GM18498 (cell line): Measurements from ENCODE around the gene BRK1.
"Not testable (repeated sequence)": the region's sequence is repeated elsewhere in the genome, so short reads cannot be mapped to it uniquely, and the experiment has no call there.

Experiments used
- ATAC-seq: cut with Tn5 transposase; IDR thresholded peaks from one replicate; pipeline ENCODE4 v1.9.1; 2021; ENCODE audit warnings: mild to moderate bottlenecking, moderate library complexity; ENCODE audit not compliant: unreplicated experiment

Gene BRK1

DNA sequence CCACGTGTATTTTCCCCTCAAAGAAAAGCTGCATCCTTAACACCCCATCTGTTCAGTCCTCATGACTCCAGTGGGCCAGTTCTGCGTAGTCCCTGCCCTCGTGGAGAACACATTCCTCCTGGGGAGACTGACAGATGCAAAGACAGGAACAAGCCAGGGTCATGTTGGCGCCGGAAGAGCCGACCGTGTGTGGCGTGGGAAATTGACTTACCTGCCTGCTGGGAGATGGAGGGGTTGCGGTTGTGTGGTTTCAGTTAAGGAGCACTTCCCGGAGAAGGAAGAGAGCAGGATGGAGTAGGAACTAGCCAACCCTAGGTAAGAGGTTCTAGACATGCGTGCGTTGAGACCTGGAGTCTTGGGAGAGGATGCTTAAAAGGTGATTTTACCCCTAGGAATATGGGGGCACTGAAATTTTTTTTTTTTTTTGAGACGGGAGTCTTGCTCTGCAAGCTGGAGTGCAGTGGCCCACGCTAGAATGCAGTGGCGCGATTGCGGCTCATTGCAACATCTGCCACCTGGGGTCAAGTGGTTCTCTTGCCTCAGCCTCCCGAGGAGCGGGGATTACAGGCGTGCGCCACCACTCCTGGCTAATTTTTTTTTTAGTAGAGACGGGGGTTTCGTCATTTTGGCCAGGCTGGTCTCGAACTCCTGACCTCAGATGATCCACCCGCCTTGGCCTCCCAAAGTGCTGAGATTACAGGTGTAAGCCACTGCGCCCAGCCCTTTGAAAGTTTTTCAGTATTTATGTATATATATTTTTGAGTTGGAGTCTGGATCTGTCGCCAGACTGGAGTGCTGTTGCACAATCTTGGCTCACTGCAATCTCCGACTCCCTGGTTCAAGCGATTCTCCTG lies 27.5 kb downstream of the BRK1 start:
- no peak for ATAC-seq

DNA sequence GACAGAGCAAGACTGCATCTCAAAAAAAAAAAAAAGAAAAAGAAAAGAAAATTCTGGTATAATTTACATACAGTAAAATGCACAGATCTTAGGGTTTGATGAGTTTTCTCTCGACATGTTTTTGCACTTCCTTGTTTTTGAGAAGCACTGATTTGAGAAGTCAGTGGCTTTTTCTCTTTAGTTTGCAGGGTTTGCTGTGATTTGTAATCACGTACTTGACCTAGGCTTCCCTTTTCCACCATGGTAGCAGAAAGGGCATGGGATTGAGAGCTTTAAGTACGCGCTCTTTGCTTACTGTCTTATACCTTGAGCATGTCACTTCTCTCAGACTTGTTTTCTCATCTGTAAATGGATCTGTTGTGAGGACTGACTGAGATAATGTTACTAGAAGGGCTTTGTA lies 30.2 kb downstream of the BRK1 start:
- no peak for ATAC-seq

DNA sequence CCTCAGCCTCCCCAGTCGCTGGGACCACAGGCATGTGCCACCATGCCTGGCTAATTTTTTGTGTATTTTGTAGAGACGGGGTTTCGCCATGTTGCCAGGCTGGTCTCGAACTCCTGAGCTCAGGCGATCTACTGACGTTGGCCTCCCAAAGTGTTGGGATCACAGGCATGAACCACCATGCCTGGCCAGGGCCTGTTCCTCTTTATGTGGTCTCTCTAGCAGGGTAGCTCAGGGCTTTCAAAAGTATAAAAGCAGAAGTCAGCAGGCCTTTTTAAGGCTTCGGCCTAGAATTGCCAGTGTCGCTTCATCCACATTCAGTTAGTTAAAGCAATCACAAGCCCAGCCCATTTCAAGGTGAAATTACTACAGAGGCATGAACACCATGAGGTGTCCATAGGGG lies 33.8 kb downstream of the BRK1 start:
- ATAC-seq = no peak

DNA sequence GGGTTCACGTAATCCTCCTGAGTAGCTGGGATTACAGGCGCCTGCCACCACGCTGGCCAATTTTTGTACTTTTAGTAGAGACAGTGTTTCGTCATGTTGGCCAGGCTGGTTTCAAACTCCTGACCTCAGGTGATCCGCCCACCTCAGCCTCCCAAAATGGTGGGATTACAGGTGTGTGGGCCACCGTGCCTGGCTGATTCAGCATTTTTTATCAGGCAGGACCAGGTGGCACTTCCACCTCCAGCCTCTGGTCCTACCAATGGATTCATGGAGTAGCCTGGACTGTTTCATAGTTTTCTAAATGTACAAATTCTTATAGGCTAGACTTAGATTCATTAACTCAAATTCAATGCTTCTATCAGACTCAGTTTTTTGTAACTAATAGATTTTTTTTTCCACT lies 35.5 kb downstream of the BRK1 start:
- no peak for ATAC-seq

DNA sequence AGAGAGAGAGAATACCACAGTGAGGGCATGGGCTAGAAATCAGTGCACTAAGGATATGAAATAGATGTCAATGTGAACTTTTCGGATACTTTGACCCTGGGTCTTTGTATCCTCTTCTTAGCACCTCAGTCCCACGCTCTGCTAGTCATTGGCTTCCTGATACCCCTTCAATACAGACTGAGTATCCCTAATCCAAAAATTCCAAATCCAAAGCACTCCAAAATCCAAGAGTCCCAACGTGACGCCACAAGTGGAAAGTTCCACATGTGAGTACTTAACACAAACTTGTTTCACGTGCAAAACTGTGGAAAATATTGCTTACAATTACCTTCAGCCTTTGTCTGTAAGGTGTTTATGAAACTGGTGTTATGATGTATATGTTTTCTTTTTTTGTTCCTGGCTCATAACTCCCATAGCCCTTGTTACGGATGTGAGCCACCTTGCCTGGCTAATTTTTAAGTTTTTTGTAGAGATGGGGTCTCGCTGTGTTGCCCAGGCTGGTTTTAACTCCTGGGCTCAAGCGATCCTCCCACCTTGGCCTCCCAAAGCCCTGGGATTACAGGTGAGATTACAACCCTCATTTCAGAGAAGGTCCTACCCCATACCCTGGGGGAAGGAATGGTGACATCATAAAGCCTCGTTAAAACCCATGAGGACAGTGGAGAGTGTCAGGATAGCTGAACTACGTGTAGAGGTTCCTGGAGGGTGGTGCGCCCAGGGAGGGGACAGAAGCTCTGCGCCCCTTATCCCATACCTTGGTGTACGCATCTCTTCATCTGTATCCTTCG lies 39.1 kb downstream of the BRK1 start:
- ATAC-seq = no peak

DNA sequence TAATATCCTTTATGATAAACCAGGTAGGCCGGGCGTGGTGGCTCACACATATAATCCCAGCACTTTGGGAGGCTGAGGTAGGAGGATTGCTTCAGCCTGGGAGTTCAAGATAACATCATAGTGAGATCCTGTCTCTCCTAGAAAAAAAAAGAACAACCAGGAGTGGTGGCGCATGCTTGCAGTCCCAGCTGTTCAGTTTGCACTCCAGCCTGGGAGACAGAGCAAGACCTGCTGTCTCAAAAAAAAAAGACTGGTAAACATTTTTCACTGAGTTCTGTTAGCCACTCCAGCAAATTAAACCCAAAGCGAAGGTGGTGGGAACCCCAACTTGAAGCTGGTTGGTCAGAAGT lies 39.6 kb downstream of the BRK1 start:
- no peak for ATAC-seq

DNA sequence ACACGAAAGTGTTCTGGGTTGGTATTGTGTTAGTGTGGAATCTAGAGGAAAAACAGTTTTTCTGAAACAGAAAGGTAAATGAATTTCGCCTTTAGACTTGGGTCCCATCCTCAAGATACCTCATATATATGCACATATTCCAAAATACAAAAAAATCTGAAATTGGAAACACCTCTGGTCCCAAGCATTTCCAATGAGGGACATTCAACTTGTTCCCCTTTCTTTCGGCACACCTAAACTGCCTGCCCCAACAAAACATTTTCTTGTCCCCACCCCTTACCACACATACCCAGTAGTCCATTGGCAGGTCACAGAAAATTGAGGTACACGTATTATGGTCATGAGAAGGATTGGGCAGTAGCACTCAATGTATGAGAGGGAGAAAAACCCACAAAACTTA lies 40.2 kb downstream of the BRK1 start:
- ATAC-seq = no peak

DNA sequence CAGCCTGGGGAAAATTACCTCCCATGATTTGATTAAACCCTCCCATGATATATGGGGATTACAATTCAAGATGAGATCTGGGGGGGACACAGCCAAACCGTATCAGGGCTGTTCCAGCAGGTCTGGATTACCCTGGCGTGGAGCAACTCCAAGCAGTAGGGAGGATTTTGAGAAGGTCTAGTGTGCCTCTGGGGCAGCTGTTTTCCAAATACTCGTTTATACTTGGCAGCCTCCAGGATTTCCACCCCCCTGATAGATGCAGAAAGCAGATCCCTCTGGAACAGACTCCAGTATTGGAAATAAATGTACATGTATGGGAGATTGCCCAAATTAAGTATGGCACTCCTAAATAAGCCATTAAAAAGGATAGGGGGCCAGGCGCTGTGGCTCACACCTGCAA lies 41.6 kb downstream of the BRK1 start:
- ATAC-seq = no peak

DNA sequence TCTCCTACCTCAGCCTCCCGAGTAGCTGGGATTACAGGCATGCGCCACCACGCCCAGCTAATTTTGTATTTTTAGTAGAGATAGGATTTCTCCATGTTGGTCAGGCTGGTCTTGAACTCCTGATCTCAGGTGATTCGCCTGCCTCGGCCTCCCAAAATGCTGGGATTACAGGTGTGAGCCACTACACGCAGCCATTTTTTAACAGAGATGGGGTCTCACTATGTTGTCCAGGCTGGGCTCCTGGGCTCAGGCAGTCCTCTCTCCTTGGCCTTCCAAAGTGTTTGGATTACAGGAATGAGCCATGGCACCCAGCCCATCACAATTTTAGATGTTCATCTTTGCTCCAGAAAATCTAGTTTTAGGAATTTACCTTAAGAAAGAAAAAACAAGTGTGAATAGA lies 43.1 kb downstream of the BRK1 start:
- ATAC-seq = not testable (repeated sequence)

DNA sequence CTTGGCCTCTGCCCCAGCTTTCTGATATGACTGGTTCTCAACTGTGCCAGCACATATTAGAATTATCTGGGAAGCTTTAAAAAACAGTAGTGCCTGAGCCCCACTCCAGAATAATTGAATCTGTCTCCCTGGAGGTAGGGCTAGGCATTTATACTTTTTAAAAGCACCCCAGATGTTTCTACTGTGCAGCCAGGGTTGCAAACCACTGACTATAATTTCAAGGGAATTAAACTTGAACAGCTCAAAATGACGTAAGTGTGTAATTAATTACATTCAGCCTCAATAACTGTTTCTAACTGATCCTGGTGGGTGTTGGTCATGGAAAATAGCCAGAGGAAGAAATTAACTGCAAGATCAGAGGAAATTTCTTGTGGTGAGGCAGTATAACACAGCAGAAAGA lies 44.9 kb downstream of the BRK1 start:
- no peak for ATAC-seq

DNA sequence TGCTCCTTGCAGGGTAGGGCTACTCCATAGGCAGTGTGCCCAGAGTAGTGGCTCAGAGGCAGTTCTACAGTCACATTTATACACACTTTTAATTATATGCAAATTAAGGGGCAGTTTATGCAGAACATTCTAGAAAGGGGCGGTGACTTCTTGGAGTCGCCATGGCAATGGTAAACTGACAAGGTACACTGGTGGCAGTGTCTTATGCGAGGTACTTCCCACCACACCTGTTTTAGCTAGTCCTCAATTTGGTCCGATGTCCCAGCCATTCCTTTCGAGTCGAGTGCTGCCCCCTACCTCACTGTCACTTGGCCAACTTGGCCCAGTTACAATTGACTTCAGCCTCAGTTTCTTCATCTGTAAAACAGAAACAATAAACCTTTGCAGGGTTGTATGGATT lies 45.5 kb downstream of the BRK1 start:
- ATAC-seq = no peak

DNA sequence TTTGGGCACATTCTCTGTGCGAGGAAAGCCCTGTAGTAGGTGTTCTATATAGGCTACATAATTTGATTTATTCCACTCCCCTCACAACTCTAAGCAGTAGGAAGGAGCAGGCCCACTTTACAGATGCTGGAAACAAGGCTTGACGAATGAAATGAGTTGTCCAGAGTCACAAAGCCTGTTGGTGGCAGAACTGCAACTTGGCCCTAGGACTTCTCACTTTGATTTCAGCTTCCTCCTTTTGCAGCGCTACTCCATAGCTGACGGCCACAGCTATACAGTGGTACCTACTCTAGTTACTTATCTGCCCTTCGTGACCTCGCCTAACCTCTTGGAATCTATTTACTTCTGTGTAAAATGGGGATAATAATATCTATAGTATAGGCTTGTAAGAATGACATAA lies 46.7 kb downstream of the BRK1 start:
- ATAC-seq = no peak

DNA sequence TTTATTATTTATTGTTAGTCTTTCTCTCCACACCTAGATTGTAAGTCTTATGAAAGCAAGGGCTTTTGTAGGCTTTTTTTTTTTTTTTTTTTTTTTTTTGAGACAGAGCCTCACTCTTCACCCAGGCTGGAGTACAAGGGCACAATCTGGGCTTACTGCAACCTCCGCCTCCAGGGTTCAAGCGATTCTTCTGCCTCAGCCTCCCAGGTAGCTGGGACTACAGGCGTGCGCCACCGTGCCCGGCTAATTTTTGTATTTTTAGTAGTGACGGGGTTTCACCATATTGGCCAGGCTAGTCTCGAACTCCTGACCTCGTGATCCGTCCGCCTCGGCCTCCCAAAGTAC lies 48.7 kb downstream of the BRK1 start:
- not testable (repeated sequence) for ATAC-seq

DNA sequence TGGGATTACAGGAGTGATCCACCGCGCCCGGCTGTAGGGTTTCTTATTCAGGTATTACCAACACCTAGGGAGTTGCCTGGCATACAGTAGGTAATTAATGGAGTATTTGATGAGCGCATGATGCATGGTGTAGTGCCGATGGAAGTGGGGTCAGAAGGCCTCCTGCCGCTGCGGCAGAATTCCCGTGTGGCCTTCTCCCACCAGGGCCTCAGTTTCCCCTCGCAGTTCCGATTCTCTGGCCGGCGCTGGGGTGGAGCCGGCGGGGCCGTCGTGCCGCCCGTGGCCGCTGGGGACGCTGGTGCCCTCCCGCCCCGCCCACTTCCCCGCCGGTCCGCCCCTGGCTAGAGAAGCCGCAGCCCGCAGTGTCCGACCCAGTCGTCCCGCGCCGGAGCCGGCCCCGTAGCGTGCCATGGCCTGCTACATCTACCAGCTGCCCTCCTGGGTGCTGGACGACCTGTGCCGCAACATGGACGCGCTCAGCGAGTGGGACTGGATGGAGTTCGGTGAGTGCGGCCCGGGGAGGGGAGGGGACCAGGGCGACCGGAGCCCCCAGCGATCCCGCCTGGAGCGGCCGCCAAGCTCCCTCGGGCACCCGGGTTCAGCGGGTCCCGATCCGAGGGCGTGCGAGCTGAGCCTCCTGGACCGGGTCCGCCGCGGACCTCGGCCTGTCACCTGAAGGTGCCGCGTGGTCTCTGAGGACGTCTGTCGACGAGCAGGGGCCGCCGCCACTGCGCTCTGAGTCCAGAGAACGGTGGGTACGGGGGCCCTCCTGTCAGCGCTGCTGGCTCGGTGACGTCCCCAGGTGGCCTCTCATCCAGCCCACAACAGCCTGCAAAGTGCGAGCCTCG lies 49.3 kb downstream of the BRK1 start, which contains the start of gene IRAK2:
IRAK2 (plus strand) TSS at position 374 of the 848 bp plus-strand sequence; CDS start at position 410, 36 bp downstream.
- ATAC-seq = peak; percentile 94

DNA sequence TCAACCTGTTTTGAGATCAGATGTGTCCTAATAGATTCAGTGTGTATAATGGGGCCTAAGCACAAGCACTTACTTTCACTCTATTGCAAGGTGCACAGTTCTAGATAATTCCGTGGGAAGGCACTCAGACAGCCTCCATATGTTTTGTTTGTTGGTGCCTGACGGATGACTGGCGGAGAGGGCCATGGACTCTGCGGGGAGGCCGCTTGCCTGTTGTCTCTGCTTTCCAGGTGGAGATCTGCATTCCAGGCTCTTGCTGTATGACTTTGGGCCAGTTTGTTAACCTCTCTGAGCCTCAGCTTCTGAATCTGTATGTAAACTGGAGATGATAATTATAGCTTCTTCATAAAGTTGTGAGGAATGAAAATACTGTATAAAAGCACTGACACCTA lies 50.7 kb downstream of the BRK1 start:
- ATAC-seq = no peak

DNA sequence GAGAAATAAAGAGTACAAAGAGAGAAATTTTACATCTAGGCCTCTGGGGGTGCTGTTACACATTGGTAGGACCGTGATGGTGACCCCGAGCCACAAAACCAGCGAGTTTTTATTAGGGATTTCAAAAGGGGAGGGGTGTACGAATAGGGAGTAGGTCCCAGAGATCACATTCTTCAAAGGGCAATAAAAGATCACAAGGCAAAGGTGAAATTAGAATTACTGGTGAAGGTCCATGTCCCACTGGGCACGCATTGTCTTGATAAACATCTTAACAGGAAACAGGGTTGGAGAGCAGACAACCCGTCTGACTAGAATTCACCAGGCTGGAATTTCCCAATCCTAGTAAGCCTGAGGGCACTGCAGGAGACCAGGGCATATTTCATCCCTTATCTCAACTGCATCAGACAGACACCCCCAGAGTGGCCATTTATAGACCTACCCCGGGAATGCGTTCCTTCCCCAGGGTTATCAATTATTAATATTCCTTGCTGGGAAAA lies 53.6 kb downstream of the BRK1 start:
- no peak for ATAC-seq

DNA sequence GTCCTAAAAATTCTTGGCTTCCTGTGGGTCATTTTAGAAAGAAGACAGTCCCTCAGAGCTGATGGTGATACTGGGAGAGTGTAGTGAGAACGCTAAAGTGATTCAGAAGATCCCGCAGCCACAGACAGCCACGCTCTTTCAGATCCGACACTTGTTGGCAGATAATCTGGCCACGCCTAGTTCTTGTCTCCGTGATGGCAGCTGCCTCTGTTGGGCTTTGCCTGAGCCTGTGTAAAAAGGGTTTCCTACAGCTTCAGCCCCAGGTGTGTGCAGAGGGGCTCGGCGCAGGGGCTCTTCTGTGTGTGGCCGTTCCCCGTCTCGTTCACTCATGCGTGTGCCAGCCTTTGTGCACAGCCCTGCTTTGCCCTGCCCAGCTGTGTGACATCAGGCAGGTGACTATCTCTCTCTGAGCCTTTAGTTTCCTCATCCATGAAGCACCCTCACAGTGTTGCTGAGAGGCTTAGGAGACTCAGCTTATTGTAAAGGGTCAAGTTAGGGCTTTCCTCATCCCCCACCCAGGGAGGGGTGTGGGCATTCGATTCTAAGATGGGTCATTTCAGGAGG lies 55.5 kb downstream of the BRK1 start:
- no peak for ATAC-seq

DNA sequence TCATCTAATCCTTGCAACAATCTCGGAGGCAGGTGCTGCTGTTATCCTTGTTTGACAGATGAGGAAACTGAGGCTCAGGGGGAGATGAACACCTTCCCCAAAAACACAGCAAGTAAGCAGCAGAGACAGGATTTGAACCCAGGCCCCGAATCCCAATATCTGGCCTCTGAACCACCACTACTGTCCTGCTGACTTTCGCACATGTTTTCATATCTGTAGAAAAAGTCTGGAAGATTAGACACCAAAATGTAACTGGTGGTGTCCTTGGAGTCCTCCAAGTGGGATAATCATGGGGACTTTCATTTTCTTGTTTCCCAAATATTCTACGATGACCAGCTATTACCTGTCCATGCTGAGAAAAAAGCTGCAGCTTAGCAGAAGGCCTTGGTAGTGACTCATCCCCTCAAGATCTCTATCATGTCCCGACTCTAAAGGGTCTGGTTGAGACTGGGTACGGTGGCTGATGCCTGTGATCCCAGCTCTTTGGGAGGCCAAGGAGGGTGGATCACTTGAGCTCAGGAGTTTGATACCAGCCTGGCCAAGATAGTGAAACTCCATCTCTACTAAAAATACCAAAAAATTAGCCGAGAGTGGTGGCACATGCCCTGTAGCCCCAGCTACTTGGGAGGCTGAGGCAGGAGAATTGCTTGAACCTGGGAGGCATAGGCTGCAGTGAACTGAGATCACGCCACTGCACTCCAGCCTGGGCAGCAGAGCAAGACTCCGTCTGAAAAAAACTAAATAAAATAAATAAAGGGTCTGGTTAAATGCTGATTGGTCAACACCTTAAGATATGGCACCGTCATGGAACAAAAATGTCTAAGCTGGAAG lies 57.8 kb downstream of the BRK1 start:
- ATAC-seq = no peak

DNA sequence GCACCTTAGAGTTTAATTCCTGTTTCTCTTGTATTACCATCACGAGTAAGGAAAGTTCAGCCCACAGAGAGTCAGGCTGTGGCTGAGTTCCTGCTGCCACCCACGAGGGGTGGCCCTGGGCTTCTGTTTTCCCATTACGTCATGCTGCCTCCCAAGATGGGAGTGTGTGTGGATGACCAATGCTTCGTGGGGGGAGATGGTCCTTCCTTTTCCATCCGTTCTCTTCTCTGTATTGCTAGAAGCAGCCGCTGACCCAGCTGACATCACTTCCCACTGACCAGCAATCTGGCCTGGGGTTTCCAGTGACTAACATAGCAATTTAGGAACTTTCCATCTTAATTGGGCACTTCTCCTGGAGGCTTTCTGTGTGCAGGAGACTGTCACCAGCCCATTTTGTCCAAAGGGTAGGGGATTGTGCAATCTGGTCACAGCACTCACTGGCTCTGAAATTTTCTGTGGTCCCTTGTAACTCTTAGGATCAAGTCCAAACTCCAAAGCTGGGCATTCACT lies 58.5 kb downstream of the BRK1 start:
- ATAC-seq = no peak

DNA sequence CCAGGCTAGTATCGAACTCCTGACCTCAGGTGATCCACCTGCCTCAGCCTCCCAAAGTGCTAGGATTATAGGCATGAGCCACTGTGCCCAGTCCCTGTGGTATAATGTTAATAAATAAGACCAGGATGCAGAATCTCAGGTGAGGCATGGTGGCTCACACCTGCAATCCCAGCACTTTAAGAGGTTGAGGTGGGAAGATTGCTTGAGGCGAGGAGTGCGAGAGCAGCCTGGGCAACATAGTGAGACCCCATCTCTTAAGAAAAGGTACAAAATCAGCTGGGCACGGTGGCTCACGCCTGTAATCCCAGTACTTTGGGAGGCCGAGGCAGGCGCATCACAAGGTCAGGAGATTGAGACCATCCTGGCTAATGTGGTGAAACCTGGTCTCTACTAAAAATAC lies 59.9 kb downstream of the BRK1 start:
- ATAC-seq = not testable (repeated sequence)
